ENCODE measurements around the gene DENND1C.

Gene DENND1C

DNA sequence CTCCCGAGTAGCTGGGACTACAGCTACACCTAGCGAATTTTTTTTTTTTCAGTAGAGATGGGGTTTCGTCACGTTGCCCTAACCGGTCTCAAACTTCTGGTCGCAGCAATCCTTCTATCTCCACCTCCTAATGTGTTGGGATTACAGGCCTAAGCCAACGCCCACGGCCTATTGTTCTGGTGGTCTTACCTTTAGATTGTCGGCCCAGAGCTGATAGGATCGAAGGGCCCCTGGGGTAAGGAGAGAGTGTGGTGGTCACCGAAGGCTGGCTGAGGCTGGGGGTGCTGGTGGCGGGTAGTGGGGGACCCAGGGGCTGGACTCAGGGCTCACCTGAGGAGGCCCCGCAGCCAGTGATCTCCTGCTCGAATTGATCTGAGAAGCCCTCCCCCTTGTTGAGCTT is 10.5 kb downstream of the DENND1C start:
- Histone ChIP-seq H3K4me1 (ENCODE audit: control insufficient read depth, low read depth, low read length) (no peaks in the 10 kb centered on the region), H2BK15ac (replicated peaks; ENCODE audit: low read depth) (no peak overlapping the region), H3K56ac (ENCODE audit: low read length) (no peak overlapping the region), H2BK5ac (ENCODE audit: low read length) (no peak overlapping the region), H4K8ac (ENCODE audit: low read depth, low read length) (no peak overlapping the region), H3K4ac (ENCODE audit: low read depth, low read length) (no peak overlapping the region), H3K79me2 (ENCODE audit: control insufficient read depth, insufficient read depth, low read length) (no peaks in the 10 kb centered on the region), H3K18ac (ENCODE audit: low read length) (no peak overlapping the region), H2BK120ac (ENCODE audit: low read depth, low read length) (no peak overlapping the region), H3K27ac (ENCODE audit: low read depth, low read length) (no peak overlapping the region), H3K4me2 (ENCODE audit: low read length) (no peak overlapping the region), H3K23ac (ENCODE audit: low read length) (no peak overlapping the region), H2AK5ac (ENCODE audit: low read length) (no peak overlapping the region), H3K4me3 (ENCODE audit: low read length) (no peak overlapping the region), H3K27me3 (ENCODE audit: insufficient read depth, low read length, poor library complexity) (no peaks in the 10 kb centered on the region), H3K79me1 (ENCODE audit: low read length) (no peaks in the 10 kb centered on the region), H4K5ac (ENCODE audit: low read length) (no peak overlapping the region), H3K36me3 (ENCODE audit: control insufficient read depth, insufficient read depth, low read length) (no peaks in the 10 kb centered on the region), H3K9ac (ENCODE audit: low read length) (no peak overlapping the region)
- peak; percentile 60 for DNase-seq
- WGBS (ENCODE audit: extremely low coverage, insufficient coverage, low lambda C conversion rate): no CpG with 5 or more reads among the region's 14 CpGs

- H3K79me2 ChIP-seq (ENCODE audit: control insufficient read depth, insufficient read depth, low read length): no peaks in the 10 kb centered on the region
- H2BK120ac ChIP-seq (ENCODE audit: low read depth, low read length): no peak overlapping the region
- no peaks in the 10 kb centered on the region for H3K4me1 ChIP-seq (ENCODE audit: control insufficient read depth, low read depth, low read length)
- no peak overlapping the region for H2BK5ac ChIP-seq (ENCODE audit: low read length)
- no peak overlapping the region for H2BK15ac ChIP-seq (replicated peaks; ENCODE audit: low read depth)
- H3K56ac ChIP-seq (ENCODE audit: low read length): no peak overlapping the region
- no peak overlapping the region for H3K18ac ChIP-seq (ENCODE audit: low read length)
- no peaks in the 10 kb centered on the region for H3K36me3 ChIP-seq (ENCODE audit: control insufficient read depth, insufficient read depth, low read length)
- no peak overlapping the region for H3K27ac ChIP-seq (ENCODE audit: low read depth, low read length)
- H3K23ac ChIP-seq (ENCODE audit: low read length): no peak overlapping the region
- no peak overlapping the region for H2AK5ac ChIP-seq (ENCODE audit: low read length)
- no peak overlapping the region for H4K8ac ChIP-seq (ENCODE audit: low read depth, low read length)
- H3K9ac ChIP-seq (ENCODE audit: low read length): no peak overlapping the region
- DNase-seq: no peak
- peaks cover 2% of the 10 kb centered on the region for H3K79me1 ChIP-seq (ENCODE audit: low read length)
- no peak overlapping the region for H3K4me3 ChIP-seq (ENCODE audit: low read length)
- H3K4ac ChIP-seq (ENCODE audit: low read depth, low read length): no peak overlapping the region
- H3K4me2 ChIP-seq (ENCODE audit: low read length): no peak overlapping the region
- no CpG with 5 or more reads among the region's 8 CpGs for WGBS (ENCODE audit: extremely low coverage, insufficient coverage, low lambda C conversion rate)
- no peaks in the 10 kb centered on the region for H3K27me3 ChIP-seq (ENCODE audit: insufficient read depth, low read length, poor library complexity)
- H4K5ac ChIP-seq (ENCODE audit: low read length): no peak overlapping the region
Measured at GRCh38 chr19:6470173-6470572, 11.4 kb downstream of the DENND1C start.

- WGBS (ENCODE audit: extremely low coverage, insufficient coverage, low lambda C conversion rate): no CpG with 5 or more reads among the region's 8 CpGs
- no peak overlapping the region for H3K9ac ChIP-seq (ENCODE audit: low read length)
- H3K4me3 ChIP-seq (ENCODE audit: low read length): no peak overlapping the region
- H3K56ac ChIP-seq (ENCODE audit: low read length): no peak overlapping the region
- H3K18ac ChIP-seq (ENCODE audit: low read length): no peak overlapping the region
- no peaks in the 10 kb centered on the region for H3K4me1 ChIP-seq (ENCODE audit: control insufficient read depth, low read depth, low read length)
- no peak overlapping the region for H3K23ac ChIP-seq (ENCODE audit: low read length)
- no peak overlapping the region for H2BK15ac ChIP-seq (replicated peaks; ENCODE audit: low read depth)
- no peaks in the 10 kb centered on the region for H3K27me3 ChIP-seq (ENCODE audit: insufficient read depth, low read length, poor library complexity)
- H3K79me1 ChIP-seq (ENCODE audit: low read length): peaks cover 2% of the 10 kb centered on the region
- no peaks in the 10 kb centered on the region for H3K79me2 ChIP-seq (ENCODE audit: control insufficient read depth, insufficient read depth, low read length)
- no peak overlapping the region for H3K27ac ChIP-seq (ENCODE audit: low read depth, low read length)
- H2BK5ac ChIP-seq (ENCODE audit: low read length): no peak overlapping the region
- H2BK120ac ChIP-seq (ENCODE audit: low read depth, low read length): no peak overlapping the region
- H2AK5ac ChIP-seq (ENCODE audit: low read length): no peak overlapping the region
- H3K36me3 ChIP-seq (ENCODE audit: control insufficient read depth, insufficient read depth, low read length): no peaks in the 10 kb centered on the region
- H4K8ac ChIP-seq (ENCODE audit: low read depth, low read length): no peak overlapping the region
- DNase-seq: no peak
- no peak overlapping the region for H3K4ac ChIP-seq (ENCODE audit: low read depth, low read length)
- no peak overlapping the region for H4K5ac ChIP-seq (ENCODE audit: low read length)
- H3K4me2 ChIP-seq (ENCODE audit: low read length): no peak overlapping the region
Measured at GRCh38 chr19:6467384-6467783, 14.2 kb downstream of the DENND1C start.

- Histone ChIP-seq H3K56ac (ENCODE audit: low read length) (no peak overlapping the region), H3K4me1 (ENCODE audit: control insufficient read depth, low read depth, low read length) (no peaks in the 10 kb centered on the region), H2AK5ac (ENCODE audit: low read length) (no peak overlapping the region), H3K18ac (ENCODE audit: low read length) (no peak overlapping the region), H3K9ac (ENCODE audit: low read length) (no peak overlapping the region), H3K27me3 (ENCODE audit: insufficient read depth, low read length, poor library complexity) (no peaks in the 10 kb centered on the region), H3K79me2 (ENCODE audit: control insufficient read depth, insufficient read depth, low read length) (no peaks in the 10 kb centered on the region), H3K36me3 (ENCODE audit: control insufficient read depth, insufficient read depth, low read length) (no peaks in the 10 kb centered on the region), H2BK15ac (replicated peaks; ENCODE audit: low read depth) (no peak overlapping the region), H4K8ac (ENCODE audit: low read depth, low read length) (no peak overlapping the region), H3K79me1 (ENCODE audit: low read length) (peaks cover 2% of the 10 kb centered on the region), H2BK120ac (ENCODE audit: low read depth, low read length) (no peak overlapping the region), H3K27ac (ENCODE audit: low read depth, low read length) (no peak overlapping the region), H2BK5ac (ENCODE audit: low read length) (no peak overlapping the region), H3K23ac (ENCODE audit: low read length) (no peak overlapping the region), H3K4me3 (ENCODE audit: low read length) (no peak overlapping the region), H4K5ac (ENCODE audit: low read length) (no peak overlapping the region), H3K4me2 (ENCODE audit: low read length) (no peak overlapping the region), H3K4ac (ENCODE audit: low read depth, low read length) (no peak overlapping the region)
- WGBS (ENCODE audit: extremely low coverage, insufficient coverage, low lambda C conversion rate): no CpG with 5 or more reads among the region's 21 CpGs
- DNase-seq: no peak
Measured at GRCh38 chr19:6466526-6467248, 14.9 kb downstream of the DENND1C start.

DNA sequence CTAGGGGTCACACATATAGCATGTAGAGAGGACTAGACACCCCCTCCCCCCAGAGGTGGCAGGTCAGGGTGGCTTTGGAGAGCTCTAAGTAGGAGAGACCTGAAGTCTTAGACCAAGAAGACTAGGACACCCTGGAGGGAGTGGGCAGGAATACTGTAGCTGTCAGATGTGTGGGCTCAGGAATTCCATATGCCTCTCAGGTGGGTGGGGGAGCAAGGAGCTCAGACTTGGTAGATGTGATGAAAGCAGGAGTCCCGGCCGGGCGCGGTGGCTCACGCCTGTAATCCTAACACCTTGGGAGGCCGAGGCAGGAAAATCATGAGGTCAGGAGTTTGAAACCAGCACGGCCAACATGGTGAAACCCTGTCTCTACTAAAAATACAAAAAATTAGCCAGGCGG is 15.9 kb downstream of the DENND1C start:
- Histone ChIP-seq H3K79me2 (ENCODE audit: control insufficient read depth, insufficient read depth, low read length) (no peaks in the 10 kb centered on the region), H3K79me1 (ENCODE audit: low read length) (peaks cover 2% of the 10 kb centered on the region), H3K18ac (ENCODE audit: low read length) (no peak overlapping the region), H3K4ac (ENCODE audit: low read depth, low read length) (no peak overlapping the region), H3K4me3 (ENCODE audit: low read length) (no peak overlapping the region), H3K27ac (ENCODE audit: low read depth, low read length) (no peak overlapping the region), H2BK5ac (ENCODE audit: low read length) (no peak overlapping the region), H2AK5ac (ENCODE audit: low read length) (no peak overlapping the region), H3K9ac (ENCODE audit: low read length) (no peak overlapping the region), H4K8ac (ENCODE audit: low read depth, low read length) (no peak overlapping the region), H3K27me3 (ENCODE audit: insufficient read depth, low read length, poor library complexity) (no peaks in the 10 kb centered on the region), H4K5ac (ENCODE audit: low read length) (no peak overlapping the region), H3K56ac (ENCODE audit: low read length) (no peak overlapping the region), H3K36me3 (ENCODE audit: control insufficient read depth, insufficient read depth, low read length) (no peaks in the 10 kb centered on the region), H2BK15ac (replicated peaks; ENCODE audit: low read depth) (no peak overlapping the region), H2BK120ac (ENCODE audit: low read depth, low read length) (no peak overlapping the region), H3K23ac (ENCODE audit: low read length) (no peak overlapping the region), H3K4me1 (ENCODE audit: control insufficient read depth, low read depth, low read length) (no peaks in the 10 kb centered on the region), H3K4me2 (ENCODE audit: low read length) (no peak overlapping the region)
- WGBS (ENCODE audit: extremely low coverage, insufficient coverage, low lambda C conversion rate): no CpG with 5 or more reads among the region's 8 CpGs
- DNase-seq: no peak

GRCh38 chr19:6465006-6465405 is 16.6 kb downstream of the DENND1C start:
- Histone ChIP-seq H3K56ac (ENCODE audit: low read length) (peak overlapping the region; percentile 83), H4K5ac (ENCODE audit: low read length) (no peak overlapping the region), H2AK5ac (ENCODE audit: low read length) (no peak overlapping the region), H3K18ac (ENCODE audit: low read length) (no peak overlapping the region), H3K4me2 (ENCODE audit: low read length) (peak overlapping the region; percentile 58), H3K4ac (ENCODE audit: low read depth, low read length) (no peak overlapping the region), H3K27ac (ENCODE audit: low read depth, low read length) (no peak overlapping the region), H4K8ac (ENCODE audit: low read depth, low read length) (no peak overlapping the region), H3K4me1 (ENCODE audit: control insufficient read depth, low read depth, low read length) (no peaks in the 10 kb centered on the region), H3K4me3 (ENCODE audit: low read length) (no peak overlapping the region), H3K36me3 (ENCODE audit: control insufficient read depth, insufficient read depth, low read length) (no peaks in the 10 kb centered on the region), H3K23ac (ENCODE audit: low read length) (no peak overlapping the region), H3K27me3 (ENCODE audit: insufficient read depth, low read length, poor library complexity) (no peaks in the 10 kb centered on the region), H2BK15ac (replicated peaks; ENCODE audit: low read depth) (no peak overlapping the region), H2BK5ac (ENCODE audit: low read length) (no peak overlapping the region), H3K9ac (ENCODE audit: low read length) (no peak overlapping the region), H3K79me1 (ENCODE audit: low read length) (peaks cover 2% of the 10 kb centered on the region), H2BK120ac (ENCODE audit: low read depth, low read length) (no peak overlapping the region), H3K79me2 (ENCODE audit: control insufficient read depth, insufficient read depth, low read length) (no peaks in the 10 kb centered on the region)
- no CpG with 5 or more reads among the region's 9 CpGs for WGBS (ENCODE audit: extremely low coverage, insufficient coverage, low lambda C conversion rate)
- DNase-seq: no peak
